Hippocampal formation (tissue), 2 donors: ENCODE measurements around the gene FGF10.

ENCODE experiments used
- DNase-seq, 2 donors: peaks; one replicate each; lab custom pipeline; 2025; lab: John Stamatoyannopoulos, UW

Gene FGF10

GRCh38 chr5:44257653-44258365 lies 131.4 kb downstream of the FGF10 start:
- DNase-seq, result no peak

DNA sequence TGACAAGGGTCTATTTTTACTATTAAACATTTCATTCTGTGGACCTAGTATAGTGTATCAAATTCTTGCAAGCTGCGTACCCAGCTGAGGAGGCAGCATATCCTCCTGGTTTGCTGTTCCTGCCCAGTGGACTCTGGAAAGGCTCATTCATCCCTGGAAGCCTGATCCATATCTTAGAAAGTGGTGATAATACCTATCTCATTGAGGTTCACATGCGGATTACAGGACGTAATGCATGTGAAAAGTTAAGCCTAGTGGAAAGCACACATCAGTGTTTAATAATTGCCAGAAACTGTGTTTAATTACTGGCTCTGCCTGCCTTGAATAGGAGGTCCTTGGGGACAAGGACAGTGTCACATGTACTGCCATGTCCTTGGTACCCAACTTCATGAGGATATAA lies 132.0 kb downstream of the FGF10 start:
- DNase-seq, result no peak
